T-cell (primary cell): ENCODE measurements around the gene PAQR5. TPM values are rescaled to one million over a fixed set of nuclear protein-coding genes. Genes with fewer than 3 reads are reported as not detected.

Experiments used
- ATAC-seq, 4 experiments: fragments of 200-7000 bp in 3 of 4; fragments of 150-1000 bp in 1 of 4; cut with Tn5 transposase; replicated peaks in 1 of 4; 1 replicate in 3 of 4; 2 replicates in 1 of 4; pipeline ENCODE4 v1.10.0; 2021; ENCODE audit warnings: moderate library complexity in 3 of 4, mild to moderate bottlenecking in 2 of 4, moderate number of reproducible peaks in 1 of 4
- CTCF ChIA-PET, 2 donors: fragments of 300-600 bp; sonication (Branson Sonifier 250); formaldehyde crosslinking; loops; one replicate each; lab custom pipeline; 2022; ENCODE audit warnings: antibody characterized with exemption in 2 of 2; lab: Charles Lee
- POLR2A ChIA-PET, 2 donors: fragments of 300-600 bp; sonication (Branson Sonifier 250); formaldehyde crosslinking; loops; one replicate each; lab custom pipeline; 2022; ENCODE audit warnings: antibody characterized with exemption in 2 of 2; lab: Charles Lee
- DNase-seq, 35 experiments: peaks; one replicate each; pipeline versions ENCODE4 v3.0.0 to v3.0.0-alpha.2; 2013 to 2023
- H3K27ac ChIP-seq: one replicate; pipeline ENCODE4 v1.5.1; 2013; ENCODE audit warnings: low read length
- H3K27me3 ChIP-seq, 2 experiments: replicated peaks in 1 of 2; 1 replicate in 1 of 2; 2 replicates in 1 of 2; pipeline versions ENCODE4 v1.6.1 to v1.7.0; 2013; ENCODE audit warnings: low read length in 1 of 2, mixed read lengths in 1 of 2; ENCODE audit not compliant: control insufficient read depth in 2 of 2, insufficient read depth in 2 of 2; ENCODE audit errors: extremely low read depth in 1 of 2
- H3K36me3 ChIP-seq, 2 donors: 1 replicate in 1 of 2; 2 replicates in 1 of 2; pipeline versions ENCODE4 v1.6.1 to v1.7.0; 2013; ENCODE audit warnings: low read length in 1 of 2; ENCODE audit not compliant: control insufficient read depth in 2 of 2, insufficient read depth in 1 of 2; ENCODE audit errors: extremely low read depth in 1 of 2
- H3K4me1 ChIP-seq, 2 experiments: 1 replicate in 1 of 2; 2 replicates in 1 of 2; pipeline versions ENCODE4 v1.6.1 to v1.7.0; 2013; ENCODE audit warnings: low read length in 2 of 2, mixed read lengths in 1 of 2; ENCODE audit not compliant: insufficient read depth in 2 of 2, control insufficient read depth in 1 of 2; ENCODE audit errors: extremely low read depth in 1 of 2
- H3K4me3 ChIP-seq, 2 donors: 1 replicate in 1 of 2; 2 replicates in 1 of 2; pipeline versions ENCODE4 v1.5.1 to v1.7.0; 2013; ENCODE audit warnings: mild to moderate bottlenecking in 2 of 2, low read length in 1 of 2, moderate library complexity in 1 of 2; ENCODE audit not compliant: control insufficient read depth in 1 of 2; ENCODE audit errors: extremely low read depth in 1 of 2
- H3K9me3 ChIP-seq: 2 replicates; pipeline ENCODE4 v1.7.0; 2013
- H3K27ac Mint-ChIP-seq, 2 donors: one replicate each; pipeline ENCODE4 v1.8.0; 2020 to 2021; ENCODE audit warnings: mild to moderate bottlenecking in 2 of 2, mixed read lengths in 2 of 2
- H3K27me3 Mint-ChIP-seq, 2 donors: one replicate each; pipeline ENCODE4 v1.8.0; 2021 to 2022; ENCODE audit warnings: mixed read lengths in 2 of 2
- H3K36me3 Mint-ChIP-seq: one replicate; pipeline ENCODE4 v1.8.0; 2021; ENCODE audit warnings: mixed read lengths
- H3K4me1 Mint-ChIP-seq, 3 donors: one replicate each; pipeline ENCODE4 v1.8.0; 2020 to 2022; ENCODE audit warnings: mixed read lengths in 3 of 3, mild to moderate bottlenecking in 1 of 3
- H3K4me3 Mint-ChIP-seq, 3 donors: one replicate each; pipeline ENCODE4 v1.8.0; 2020 to 2022; ENCODE audit warnings: mild to moderate bottlenecking in 3 of 3, mixed read lengths in 3 of 3, moderate library complexity in 3 of 3
- H3K9me3 Mint-ChIP-seq, 3 donors: one replicate each; pipeline ENCODE4 v1.8.0; 2020 to 2022; ENCODE audit warnings: mixed read lengths in 3 of 3
- WGBS: methylation state at CpG from one replicate; pipeline ENCODE4 v1.1.5; 2013; ENCODE audit warnings: missing lambda C conversion rate; ENCODE audit not compliant: insufficient coverage; 5-methylcytosine and 5-hydroxymethylcytosine counted together
- total RNA-seq, 35 experiments: library from RNA in 6 of 35; stranded (reverse) in 6 of 35; fragments of 120-200 nt in 1 of 35; gene quantifications; one replicate each; pipeline versions ENCODE4 v1.2.1 to v1.2.4 and lab custom pipeline; 2013 to 2026

The PAQR5 gene
- total RNA-seq, 5 donors from 2014 or later (not counting 1 experiment from before 2014, with no cell fraction given), result 0.03 to 0.07 (median 0.06) TPM; not detected in 2

- Histone ChIP-seq H3K4me1 (no peaks in the 10 kb centered on the region), H3K9me3 (no peaks in the 10 kb centered on the region), H3K27me3 (peaks cover 0 to 4% of the 10 kb centered on the region in 2 experiments), H3K27ac (no peak overlapping the region), H3K36me3 (no peaks in the 10 kb centered on the region), H3K4me3 (no peak overlapping the region)
- POLR2A ChIA-PET, result no interaction called here
- Mint-ChIP-seq H3K9me3 (no peaks in the 10 kb centered on the region), H3K27ac (no peak overlapping the region), H3K27me3 (peaks cover 7 to 8% of the 10 kb centered on the region in 2 donors), H3K4me1 (no peaks in the 10 kb centered on the region), H3K36me3 (no peaks in the 10 kb centered on the region), H3K4me3 (no peak overlapping the region)
- CTCF ChIA-PET, result no interaction called here
- WGBS, result 57% methylated on average over 1 of the region's 3 CpGs
- ATAC-seq, result no peak
- DNase-seq, result no peak
Observed at GRCh38 chr15:69342460-69343076, 43.9 kb downstream of the PAQR5 start.

- WGBS, result no CpG with 5 or more reads among the region's 2 CpGs
- H3K4me3 ChIP-seq, result no peak overlapping the region
- ChIA-PET POLR2A (no interaction called here), CTCF (no interaction called here)
- Mint-ChIP-seq H3K27me3 (peaks cover 7 to 8% of the 10 kb centered on the region in 2 donors), H3K27ac (no peak overlapping the region), H3K36me3 (no peaks in the 10 kb centered on the region), H3K4me3 (no peak overlapping the region), H3K9me3 (no peaks in the 10 kb centered on the region), H3K4me1 (no peaks in the 10 kb centered on the region)
- no peaks in the 10 kb centered on the region for H3K36me3 ChIP-seq
- ATAC-seq, result no peak
- peaks cover 0 to 4% of the 10 kb centered on the region in 2 experiments for H3K27me3 ChIP-seq
- no peaks in the 10 kb centered on the region for H3K4me1 ChIP-seq
- H3K9me3 ChIP-seq, result no peaks in the 10 kb centered on the region
- no peak for DNase-seq
- H3K27ac ChIP-seq, result no peak overlapping the region
Observed at GRCh38 chr15:69343133-69343532, 44.4 kb downstream of the PAQR5 start.

GRCh38 chr15:69344238-69344637 is 45.5 kb downstream of the PAQR5 start:
- H3K9me3 ChIP-seq, result no peaks in the 10 kb centered on the region
- WGBS, result no CpG with 5 or more reads among the region's 2 CpGs
- ATAC-seq (no peak), DNase-seq (no peak)
- Mint-ChIP-seq H3K36me3 (no peaks in the 10 kb centered on the region), H3K4me3 (no peak overlapping the region), H3K4me1 (no peaks in the 10 kb centered on the region), H3K27ac (no peak overlapping the region), H3K27me3 (peaks cover 7 to 8% of the 10 kb centered on the region in 2 donors), H3K9me3 (no peaks in the 10 kb centered on the region)
- no peak overlapping the region for H3K4me3 ChIP-seq
- ChIA-PET CTCF (no interaction called here), POLR2A (interaction anchor here in 1 of 2 donors (0.7 kb wide), 1 partner anchor 300 kb away, joined by 3 read pairs; no protein-coding TSS in a partner anchor)
- no peaks in the 10 kb centered on the region for H3K4me1 ChIP-seq
- no peak overlapping the region for H3K27ac ChIP-seq
- H3K27me3 ChIP-seq, result peaks cover 0 to 4% of the 10 kb centered on the region in 2 experiments
- H3K36me3 ChIP-seq, result no peaks in the 10 kb centered on the region

DNA sequence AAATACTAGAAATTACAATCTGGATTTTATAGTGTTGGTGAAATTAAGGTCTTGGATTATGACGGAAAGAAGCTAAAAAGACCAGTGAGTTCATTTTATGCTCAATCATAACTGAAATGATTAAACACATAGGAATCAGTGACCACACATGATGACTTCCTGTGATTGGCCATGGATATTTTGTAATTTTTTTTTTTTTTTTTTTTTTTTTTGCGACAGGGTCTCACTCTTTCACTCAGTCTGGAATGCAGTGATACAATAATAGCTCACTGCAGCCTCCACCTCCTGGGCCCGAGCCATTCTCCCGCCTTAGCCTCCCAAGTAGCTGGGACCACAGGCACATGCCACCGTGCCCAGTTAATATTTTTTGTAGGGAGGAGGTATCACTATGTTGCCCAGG is 47.4 kb downstream of the PAQR5 start:
- H3K27me3 Mint-ChIP-seq, result peaks cover 7 to 8% of the 10 kb centered on the region in 2 donors
- Histone ChIP-seq H3K36me3 (no peaks in the 10 kb centered on the region), H3K27ac (no peak overlapping the region), H3K4me3 (no peak overlapping the region), H3K4me1 (no peaks in the 10 kb centered on the region), H3K9me3 (no peaks in the 10 kb centered on the region), H3K27me3 (peaks cover 0 to 4% of the 10 kb centered on the region in 2 experiments)
- CTCF ChIA-PET, result interaction anchor here (0.7 kb wide), 2 partner anchors 332 to 365 kb away, joined by 3 to 11 read pairs; no protein-coding TSS in a partner anchor
- no peaks in the 10 kb centered on the region for H3K4me1 Mint-ChIP-seq
- ATAC-seq, result no peak
- H3K9me3 Mint-ChIP-seq, result no peaks in the 10 kb centered on the region
- WGBS, result no CpG with 5 or more reads among the region's 5 CpGs
- no peak for DNase-seq
- POLR2A ChIA-PET, result no interaction called here
- no peaks in the 10 kb centered on the region for H3K36me3 Mint-ChIP-seq
- no peak overlapping the region for H3K27ac Mint-ChIP-seq
- no peak overlapping the region for H3K4me3 Mint-ChIP-seq

GRCh38 chr15:69351333-69351732 is 52.6 kb downstream of the PAQR5 start:
- H3K36me3 Mint-ChIP-seq, result no peaks in the 10 kb centered on the region
- Histone ChIP-seq H3K4me1 (no peaks in the 10 kb centered on the region), H3K27me3 (no peaks in the 10 kb centered on the region), H3K4me3 (no peak overlapping the region), H3K9me3 (no peaks in the 10 kb centered on the region), H3K27ac (no peak overlapping the region), H3K36me3 (no peaks in the 10 kb centered on the region)
- ChIA-PET POLR2A (no interaction called here), CTCF (no interaction called here)
- no peaks in the 10 kb centered on the region for H3K4me1 Mint-ChIP-seq
- H3K27me3 Mint-ChIP-seq, result no peaks in the 10 kb centered on the region
- no peak for DNase-seq
- H3K4me3 Mint-ChIP-seq, result no peak overlapping the region
- ATAC-seq, result no peak
- H3K27ac Mint-ChIP-seq, result no peak overlapping the region
- H3K9me3 Mint-ChIP-seq, result no peaks in the 10 kb centered on the region
- 67% methylated on average over 1 of the region's 4 CpGs for WGBS

GRCh38 chr15:69351884-69352283 is 53.2 kb downstream of the PAQR5 start:
- no peaks in the 10 kb centered on the region for H3K36me3 Mint-ChIP-seq
- H3K27me3 Mint-ChIP-seq, result no peaks in the 10 kb centered on the region
- no peak overlapping the region for H3K27ac ChIP-seq
- no peaks in the 10 kb centered on the region for H3K9me3 ChIP-seq
- ATAC-seq, result no peak
- no peaks in the 10 kb centered on the region for H3K4me1 Mint-ChIP-seq
- no peak overlapping the region for H3K27ac Mint-ChIP-seq
- H3K4me1 ChIP-seq, result no peaks in the 10 kb centered on the region
- H3K27me3 ChIP-seq, result no peaks in the 10 kb centered on the region
- H3K4me3 ChIP-seq, result no peak overlapping the region
- no peak overlapping the region for H3K4me3 Mint-ChIP-seq
- no peaks in the 10 kb centered on the region for H3K36me3 ChIP-seq
- ChIA-PET POLR2A (no interaction called here), CTCF (no interaction called here)
- H3K9me3 Mint-ChIP-seq, result no peaks in the 10 kb centered on the region
- 80% methylated on average over 1 of the region's 2 CpGs for WGBS
- DNase-seq, result no peak
